GM18951 (cell line): ENCODE measurements around the gene AHRR.

Source experiments
- POLR2A ChIP-seq: IDR thresholded peaks from 4 replicates; pipeline ENCODE4 v1.6.1; 2011; ENCODE audit warnings: mild to moderate bottlenecking; ENCODE audit not compliant: insufficient read length, insufficient read depth; ENCODE audit errors: extremely low read depth
- in situ Hi-C: fragments of 300-500 bp; cut with MboI; formaldehyde crosslinking; loops from one replicate; pipeline ENCODE4 v1.12.0; 2022; ENCODE audit warnings: low sequenced_read_pairs, mixed read lengths, inconsistent platforms; ENCODE audit not compliant: unreplicated experiment

The AHRR gene

DNA sequence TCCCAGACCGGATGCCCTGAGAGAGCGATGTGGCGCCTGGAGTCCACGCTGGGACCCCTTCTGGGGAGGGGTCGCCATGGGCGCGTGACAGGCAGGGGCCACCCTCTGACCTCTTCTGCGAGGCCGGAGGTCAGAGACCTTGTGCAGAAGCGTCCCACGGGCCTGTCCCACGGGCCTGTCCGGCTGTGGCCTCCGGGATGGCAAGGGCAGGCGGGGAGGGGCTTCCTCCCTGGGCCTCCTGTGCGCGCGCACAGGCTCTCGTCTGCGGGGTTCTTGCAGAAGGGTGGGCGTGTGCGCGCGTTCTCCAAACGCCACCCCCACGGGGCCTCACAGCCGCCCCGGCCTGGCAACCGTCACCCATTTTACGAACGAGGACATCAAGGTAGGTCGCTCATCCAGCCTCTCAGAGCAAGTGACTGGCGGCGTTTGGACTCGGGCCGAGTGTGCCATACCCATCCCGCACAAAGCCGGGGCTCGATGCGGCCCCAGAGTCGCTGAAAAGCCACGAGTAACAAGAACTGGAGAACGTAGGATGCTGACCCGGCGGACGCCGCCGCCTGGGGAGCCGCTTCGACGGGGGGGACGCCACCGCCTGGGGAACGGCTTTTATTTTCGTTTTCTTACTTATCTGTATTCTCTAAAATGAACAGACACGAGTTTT, 897 bp downstream of the AHRR start:
- TF ChIP-seq POLR2A, result no peak
- in situ Hi-C loops, result no loop called here

DNA sequence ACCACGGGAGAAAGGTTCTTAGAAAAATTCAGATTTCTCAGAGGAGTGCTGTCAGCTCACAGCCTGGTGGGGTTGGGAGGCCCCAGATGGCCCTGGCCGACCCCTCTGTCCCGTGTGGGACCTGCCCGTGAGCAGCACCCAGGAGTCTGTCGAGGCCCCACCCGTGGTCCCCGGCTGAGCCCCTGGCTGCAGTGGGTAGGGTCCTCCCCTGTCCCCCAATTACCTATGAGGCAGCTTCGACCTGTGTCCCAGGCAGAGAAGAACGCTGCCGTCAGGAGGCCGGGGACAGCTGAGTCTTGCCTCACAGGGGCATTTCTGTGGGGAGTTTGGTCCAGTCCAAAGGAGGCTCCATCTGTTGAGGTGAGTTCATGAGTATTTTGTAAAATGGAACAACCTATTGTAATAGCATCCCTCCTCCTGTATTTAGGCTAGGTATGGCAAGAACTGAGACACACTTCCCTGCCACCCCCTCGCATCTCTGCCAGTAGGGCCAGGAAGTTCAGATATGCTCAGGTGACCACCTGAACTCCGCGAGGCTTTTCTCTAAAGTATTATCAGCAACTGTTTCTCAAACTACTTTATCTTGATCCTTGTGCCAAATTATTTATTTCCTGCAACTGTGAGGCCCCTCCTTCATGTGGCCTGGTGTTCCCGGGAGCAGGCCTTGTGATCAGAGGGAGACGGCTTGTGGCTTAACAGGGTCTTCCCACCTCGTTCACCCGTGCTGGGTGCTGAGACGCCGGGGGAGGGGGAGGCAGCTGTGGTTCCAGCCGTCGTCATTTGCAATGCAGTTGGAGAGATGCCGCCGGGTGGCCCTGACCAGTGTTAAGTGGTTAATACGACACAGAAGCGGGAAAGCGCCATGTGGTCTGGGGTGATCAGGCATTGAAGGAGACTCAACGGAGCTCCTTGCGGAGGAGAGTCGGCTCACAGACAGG, 1.7 kb downstream of the AHRR start:
- in situ Hi-C loops, result no loop called here
- no peak for TF ChIP-seq POLR2A

DNA sequence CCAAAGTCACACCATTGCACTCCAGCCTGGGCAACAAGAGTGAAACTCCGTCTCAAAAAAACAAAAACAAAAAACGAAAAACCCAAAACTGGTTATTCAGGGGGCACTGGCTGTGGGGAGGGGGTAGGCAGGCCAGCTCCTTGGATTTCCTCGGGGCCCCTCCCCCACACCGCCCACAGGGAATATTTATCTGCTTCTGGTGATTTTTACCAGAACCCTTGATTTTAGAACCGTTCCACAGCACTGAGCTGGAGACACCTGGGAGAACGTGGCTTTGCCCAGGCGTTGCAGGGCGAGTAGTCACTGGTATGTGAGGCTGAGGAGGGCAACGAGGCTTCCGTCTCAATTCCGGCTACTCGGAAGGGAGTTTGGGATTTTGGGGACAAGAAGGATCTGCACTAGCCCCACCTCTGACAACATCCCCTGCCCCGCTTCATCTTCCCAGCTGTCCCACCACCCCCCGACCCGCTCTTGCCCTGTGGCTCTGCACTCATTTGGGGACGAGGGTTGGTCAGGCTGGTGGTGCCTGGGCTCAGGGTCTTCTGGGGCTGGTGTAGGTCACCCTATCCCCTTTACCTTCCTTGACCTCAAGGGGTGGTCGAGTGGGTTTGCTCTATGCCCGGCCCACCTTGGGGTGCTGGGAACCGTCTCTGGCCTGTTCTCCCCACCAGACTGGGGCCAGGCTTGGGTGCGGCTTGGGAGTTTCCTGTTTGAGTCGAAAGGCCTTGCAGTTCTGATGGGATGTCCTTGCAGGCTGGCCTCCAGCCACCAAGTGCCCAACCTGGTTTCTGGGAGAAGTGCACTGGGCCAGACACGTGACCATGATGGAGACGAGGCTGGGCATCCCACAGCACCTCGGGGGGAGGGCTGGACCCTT, 3.5 kb downstream of the AHRR start:
- TF ChIP-seq POLR2A, result no peak
- in situ Hi-C loops, result no loop called here

DNA sequence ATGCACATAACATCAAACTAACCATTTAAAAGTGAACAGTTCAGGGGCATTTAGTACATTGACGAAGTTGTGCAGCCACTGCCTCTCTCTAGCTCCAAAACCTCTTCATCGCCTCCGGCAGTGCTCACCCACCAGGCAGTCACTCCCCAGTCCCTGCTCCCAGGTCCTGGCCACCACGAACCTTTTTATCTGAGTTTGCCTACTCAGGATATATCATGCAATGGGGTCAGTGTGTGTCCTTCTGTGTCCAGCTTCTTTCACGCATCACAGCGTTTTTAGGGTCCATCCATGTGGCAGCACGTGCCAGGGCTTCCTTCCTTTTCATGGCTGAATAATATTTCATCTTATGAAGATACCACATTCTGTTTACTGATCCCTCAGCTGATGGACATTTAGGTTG, 4.6 kb downstream of the AHRR start:
- in situ Hi-C loops, result no loop called here
- TF ChIP-seq POLR2A, result no peak

DNA sequence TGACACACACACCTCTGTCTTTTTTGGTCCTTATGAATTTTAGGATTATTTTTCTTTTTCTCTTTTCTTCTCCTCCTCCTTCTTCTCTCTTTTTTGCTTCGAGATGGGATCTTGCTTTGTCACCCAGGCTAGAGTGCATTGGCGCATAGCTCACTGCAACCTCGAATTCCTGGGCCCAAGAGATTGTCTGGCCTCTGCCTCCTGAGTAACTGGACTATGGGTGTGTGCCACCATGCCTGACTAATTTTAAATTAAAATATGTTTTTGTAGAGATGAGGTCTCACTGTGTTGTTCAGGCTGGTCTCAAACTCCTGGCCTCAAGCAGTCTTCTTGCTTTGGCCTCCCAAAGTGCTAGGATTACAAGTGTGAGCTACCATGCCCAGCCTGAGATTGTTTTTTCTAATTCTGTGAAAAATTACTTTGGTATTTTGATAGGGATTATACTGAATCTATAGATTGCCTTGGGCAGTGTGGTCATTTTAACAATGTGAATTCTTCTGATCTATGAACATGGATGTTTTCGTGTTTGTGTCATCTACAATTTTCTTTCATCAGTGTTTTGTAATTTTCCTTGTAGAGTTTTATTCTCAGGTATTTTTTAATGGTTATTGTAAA, 7.7 kb downstream of the AHRR start:
- in situ Hi-C loops, result no loop called here
- TF ChIP-seq POLR2A, result no peak

DNA sequence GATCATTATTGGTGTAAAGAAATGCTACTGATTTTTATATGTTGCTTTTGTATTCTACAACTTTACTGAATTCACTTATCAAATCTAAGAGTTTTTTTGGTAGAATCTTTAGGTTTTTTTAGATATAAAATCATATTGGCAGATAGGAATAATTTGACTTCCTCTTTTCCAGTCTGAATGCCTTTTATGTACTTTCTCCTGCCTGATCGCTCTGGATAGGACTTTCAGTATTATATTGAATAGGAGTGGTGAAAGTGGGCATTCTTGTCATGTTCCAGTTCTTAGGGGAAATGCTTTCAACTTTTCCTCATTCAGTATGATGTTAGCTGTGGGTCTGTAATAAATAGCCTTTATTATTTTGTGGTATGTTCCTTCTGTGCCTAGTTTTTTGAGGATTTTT, 8.3 kb downstream of the AHRR start:
- in situ Hi-C loops, result no loop called here
- TF ChIP-seq POLR2A, result no peak

DNA sequence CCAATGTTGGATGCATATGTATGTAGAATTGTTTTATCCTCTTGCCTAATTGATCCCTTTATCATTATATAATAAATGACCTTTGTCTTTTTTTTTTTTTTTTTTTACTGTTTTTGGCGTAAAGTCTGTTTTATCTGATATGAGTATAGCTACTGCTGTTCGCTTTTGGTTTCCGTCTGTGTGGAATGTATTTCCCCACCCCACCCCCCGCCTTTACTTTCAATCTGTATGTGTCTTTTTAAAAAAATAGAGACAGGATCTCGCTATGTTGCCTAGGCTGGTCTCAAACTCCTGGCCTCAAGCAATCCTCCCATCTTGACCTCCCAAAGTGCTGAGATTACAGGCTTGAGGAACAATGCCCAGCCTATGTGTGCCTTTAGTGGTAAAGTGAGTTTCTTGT, 11.3 kb downstream of the AHRR start:
- in situ Hi-C loops, result no loop called here
- TF ChIP-seq POLR2A, result no peak

DNA sequence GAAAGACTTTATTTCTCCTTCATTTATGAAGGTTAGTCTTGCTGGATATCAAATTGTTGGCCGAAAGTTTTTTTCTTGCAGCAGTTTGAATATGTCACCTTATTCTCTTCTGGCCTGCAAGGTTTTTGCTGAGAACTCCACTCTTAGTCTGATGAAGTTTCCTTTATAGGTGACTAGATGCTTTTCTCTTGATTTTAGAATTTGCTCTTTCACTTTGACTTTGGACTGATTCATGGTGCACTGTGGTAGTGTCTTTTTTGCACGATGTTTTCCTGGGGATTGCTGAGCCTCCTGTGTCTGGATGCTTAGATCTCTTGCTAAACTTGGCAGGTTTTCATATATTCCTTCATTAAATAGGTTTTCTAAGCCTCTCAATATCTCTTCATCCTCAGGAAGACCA, 12.4 kb downstream of the AHRR start:
- TF ChIP-seq POLR2A, result no peak

DNA sequence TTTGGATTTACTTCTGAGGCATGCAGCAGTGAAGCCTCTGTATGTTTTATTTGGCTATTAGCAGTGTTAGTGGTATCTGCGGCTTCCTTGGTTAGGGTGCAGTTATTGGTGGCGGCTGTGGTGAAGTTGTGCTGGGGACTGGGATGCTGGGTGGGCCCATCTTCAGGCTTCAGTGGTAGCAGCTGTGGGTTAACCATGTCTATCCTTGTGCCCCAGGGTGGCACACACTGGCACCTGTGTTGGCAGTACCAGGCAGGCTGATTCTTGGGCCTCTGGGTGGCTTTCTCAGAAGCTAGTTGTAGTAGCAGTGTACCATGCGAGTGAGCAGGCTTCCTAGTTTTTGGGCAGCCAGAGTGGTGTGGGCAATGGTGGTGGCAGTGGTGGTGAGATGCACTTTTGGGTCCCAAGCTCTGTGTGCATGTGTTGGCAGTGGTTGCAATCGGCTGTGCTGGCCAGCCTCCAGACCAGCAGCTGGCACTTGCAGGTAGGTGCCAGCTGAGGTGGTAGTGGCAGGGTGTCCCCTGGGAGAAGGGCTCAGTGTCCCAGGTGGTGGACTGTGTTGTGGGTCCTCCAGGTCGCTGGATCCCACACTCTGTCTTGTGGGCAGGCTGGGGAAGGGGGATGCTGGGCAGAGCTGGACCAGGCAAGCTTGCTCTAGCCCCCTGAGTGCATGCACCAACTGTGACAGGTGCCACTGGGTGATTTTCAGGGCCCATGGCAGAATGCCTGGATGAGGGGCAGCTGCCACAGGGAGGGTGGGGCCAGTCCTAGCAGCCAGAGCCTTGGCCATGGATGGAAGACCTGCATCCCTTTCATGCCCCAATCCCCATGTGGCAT, 13.6 kb downstream of the AHRR start:
- in situ Hi-C loops, result no loop called here
- TF ChIP-seq POLR2A, result no peak

More for the DNA sequence above, 12.4 kb downstream of the AHRR start:
- in situ Hi-C loops, result no loop called here

DNA sequence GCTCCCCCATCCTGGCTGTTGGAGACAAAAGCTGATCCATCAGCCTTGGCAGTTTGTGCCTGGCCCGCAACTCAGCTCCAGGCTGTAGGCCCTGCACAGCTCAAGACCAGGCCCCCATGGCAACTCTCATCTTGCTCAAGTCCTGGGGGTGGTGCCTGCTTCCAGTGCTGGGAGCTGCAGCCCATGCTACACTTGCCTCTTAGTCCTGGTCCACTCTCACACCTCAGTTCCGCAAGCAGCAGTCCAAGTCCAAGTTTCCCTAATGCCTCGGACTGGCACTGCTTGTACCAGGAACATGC, 14.2 kb downstream of the AHRR start:
- in situ Hi-C loops, result no loop called here
- TF ChIP-seq POLR2A, result no peak

DNA sequence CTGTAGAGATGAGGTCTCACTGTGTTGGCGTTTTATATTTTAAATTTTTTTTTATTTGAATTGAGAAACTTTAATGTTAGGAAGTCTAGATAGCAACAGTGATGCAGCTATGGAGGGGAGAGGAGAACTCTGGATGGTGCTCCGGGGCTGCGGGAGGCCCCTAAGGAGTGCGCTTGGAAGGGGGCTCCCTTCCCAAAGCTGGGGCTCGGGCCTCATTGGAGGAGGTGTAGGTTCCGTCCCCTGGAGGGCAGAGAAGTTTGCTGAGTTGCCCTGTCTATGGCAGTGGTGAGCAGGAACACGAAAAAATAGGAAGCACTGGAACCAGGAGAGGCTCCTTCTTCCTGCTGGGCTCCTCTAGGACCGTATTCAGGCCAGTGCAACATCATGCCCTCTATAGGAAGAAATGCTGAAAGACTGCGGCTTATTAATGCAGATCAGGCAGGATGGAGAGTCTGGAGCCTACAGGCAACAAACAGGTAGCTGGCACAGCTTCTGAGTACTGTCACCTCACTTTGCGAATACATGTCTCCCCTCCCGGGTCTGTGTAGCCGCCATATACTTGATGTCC, 16.1 kb downstream of the AHRR start:
- in situ Hi-C loops, result no loop called here
- TF ChIP-seq POLR2A, result no peak
